ENCODE measurements around the gene ARHGAP33. TPM values are rescaled to one million over a fixed set of nuclear protein-coding genes. Genes with fewer than 3 reads are reported as not detected.

ARHGAP33 gene
- total RNA-seq, 1 donor: 7.4 TPM

- TF ChIP-seq CTCF (IDR thresholded peaks at IDR 0.05; ENCODE audit: insufficient read depth, low read length): peak; percentile 23
- peak overlapping the region; percentile 71 for H3K4me3 ChIP-seq (ENCODE audit: low read depth, low read length)
- DNase-seq (ENCODE audit: low read depth): peak; percentile 94
These were observed 34.8 kb upstream of the ARHGAP33 start for GRCh38 chr19:35740423-35741202.

GRCh38 chr19:35741203-35741515 lies 34.2 kb upstream of the ARHGAP33 start:
- DNase-seq (ENCODE audit: low read depth): no peak
- TF ChIP-seq CTCF (IDR thresholded peaks at IDR 0.05; ENCODE audit: insufficient read depth, low read length): peak; percentile 0
- H3K4me3 ChIP-seq (ENCODE audit: low read depth, low read length): peak overlapping the region; percentile 71

- no peak within 1 kb of the TSS for H3K4me3 ChIP-seq (ENCODE audit: low read depth, low read length)
- no peak for TF ChIP-seq CTCF (IDR thresholded peaks at IDR 0.05; ENCODE audit: insufficient read depth, low read length)
- DNase-seq (ENCODE audit: low read depth): no peak
These were observed 33.1 kb upstream of the ARHGAP33 start, which contains the start of gene IGFLR1 for GRCh38 chr19:35742121-35742724. TSS of gene IGFLR1 (minus strand) at chr19:35742452. CDS start at chr19:35741180, 1,272 bp downstream.

- no peak for DNase-seq (ENCODE audit: low read depth)
- no peak for TF ChIP-seq CTCF (IDR thresholded peaks at IDR 0.05; ENCODE audit: insufficient read depth, low read length)
- H3K4me3 ChIP-seq (ENCODE audit: low read depth, low read length): no peak overlapping the region
These were observed 31.5 kb upstream of the ARHGAP33 start for GRCh38 chr19:35743640-35744429.

- TF ChIP-seq CTCF (IDR thresholded peaks at IDR 0.05; ENCODE audit: insufficient read depth, low read length): peak; percentile 54
- peak overlapping the region; percentile 81 for H3K4me3 ChIP-seq (ENCODE audit: low read depth, low read length)
These were observed 30.7 kb upstream of the ARHGAP33 start for GRCh38 chr19:35744430-35745327.

More at GRCh38 chr19:35744430-35745327, 30.7 kb upstream of the ARHGAP33 start:
- DNase-seq (ENCODE audit: low read depth): peak; percentile 95

Measured in fibroblast of the aortic adventitia (primary cell).